NCI-H748 treated with DMSO at 0.1 percent for 48 hours (cell line): ENCODE data around the gene C2orf42.
"Not testable (repeated sequence)": the region's sequence is repeated elsewhere in the genome, so short reads cannot be mapped to it uniquely, and the experiment has no call there.

Experiments used
- DNase-seq: peaks from one replicate; lab custom pipeline; 2025; lab: John Stamatoyannopoulos, UW

Gene C2orf42

DNA sequence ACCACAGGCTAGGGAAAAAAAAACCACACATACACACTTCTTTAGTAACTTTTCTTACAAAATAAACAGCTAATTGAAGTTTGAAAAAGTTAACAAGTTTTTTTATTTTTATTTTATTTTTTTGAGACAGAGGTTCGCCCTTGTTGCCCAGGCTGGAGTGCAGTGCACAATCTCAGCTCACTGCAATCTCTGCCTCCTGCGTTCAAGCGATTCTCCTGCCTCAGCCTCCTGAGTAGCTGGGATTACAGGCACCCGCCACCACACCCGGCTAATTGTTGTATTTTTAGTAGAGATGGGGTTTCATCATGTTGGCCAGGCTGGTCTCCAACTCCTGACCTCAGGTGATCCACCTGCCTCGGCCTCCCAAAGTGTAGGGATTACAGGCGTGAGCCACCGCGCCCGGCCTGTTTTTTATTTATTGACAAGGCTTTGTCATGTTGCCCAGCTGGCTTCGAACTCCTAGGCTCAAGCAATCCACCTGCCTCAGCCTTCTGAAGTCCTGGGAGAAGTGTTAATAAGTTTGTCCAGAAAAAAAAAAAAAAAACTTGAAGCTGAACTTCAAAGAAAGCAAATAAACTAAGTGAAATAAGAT lies 21.1 kb downstream of the C2orf42 start:
- not testable (repeated sequence) for DNase-seq

DNA sequence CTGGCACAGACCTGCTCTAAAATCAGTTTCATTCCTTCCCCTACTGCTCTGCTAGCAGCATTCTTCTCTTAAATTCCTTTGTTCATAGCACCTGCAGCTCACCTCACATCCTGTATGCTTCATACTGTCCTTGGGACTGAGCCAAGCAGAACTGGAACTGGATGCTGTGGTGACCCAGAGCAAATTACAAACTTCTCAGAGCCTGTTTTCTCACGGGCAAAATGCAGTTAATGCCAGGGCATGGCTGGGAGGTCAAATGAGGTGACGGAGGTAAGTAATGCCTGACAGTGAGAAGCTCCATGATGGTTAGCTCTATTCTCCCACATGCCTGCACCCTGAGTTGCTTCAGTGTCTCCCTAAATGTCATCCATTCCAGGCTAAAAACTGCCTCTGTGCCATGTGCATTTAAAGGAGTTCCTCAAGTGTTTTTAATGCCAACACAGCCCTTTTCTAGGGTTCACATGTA lies 29.7 kb downstream of the C2orf42 start:
- DNase-seq, result no peak

DNA sequence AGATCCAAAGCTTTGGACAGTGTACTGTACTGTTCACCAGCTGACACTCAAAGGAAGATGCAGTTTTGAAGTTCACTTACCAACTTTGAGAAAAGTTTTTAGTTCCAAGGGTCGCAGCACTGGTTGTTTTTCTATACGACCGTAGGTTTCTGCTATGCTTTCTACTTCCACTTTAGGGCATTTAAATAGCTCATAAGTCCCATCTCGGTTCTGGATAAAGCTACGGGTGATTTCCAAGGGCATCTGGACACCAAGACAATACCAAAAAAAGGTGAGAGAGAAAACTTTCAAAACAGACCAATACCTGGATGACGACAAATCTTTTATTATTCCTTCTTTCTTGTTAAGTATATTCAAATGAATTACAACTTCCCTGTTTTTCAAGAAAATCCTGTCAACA lies 30.3 kb downstream of the C2orf42 start:
- DNase-seq, result no peak

DNA sequence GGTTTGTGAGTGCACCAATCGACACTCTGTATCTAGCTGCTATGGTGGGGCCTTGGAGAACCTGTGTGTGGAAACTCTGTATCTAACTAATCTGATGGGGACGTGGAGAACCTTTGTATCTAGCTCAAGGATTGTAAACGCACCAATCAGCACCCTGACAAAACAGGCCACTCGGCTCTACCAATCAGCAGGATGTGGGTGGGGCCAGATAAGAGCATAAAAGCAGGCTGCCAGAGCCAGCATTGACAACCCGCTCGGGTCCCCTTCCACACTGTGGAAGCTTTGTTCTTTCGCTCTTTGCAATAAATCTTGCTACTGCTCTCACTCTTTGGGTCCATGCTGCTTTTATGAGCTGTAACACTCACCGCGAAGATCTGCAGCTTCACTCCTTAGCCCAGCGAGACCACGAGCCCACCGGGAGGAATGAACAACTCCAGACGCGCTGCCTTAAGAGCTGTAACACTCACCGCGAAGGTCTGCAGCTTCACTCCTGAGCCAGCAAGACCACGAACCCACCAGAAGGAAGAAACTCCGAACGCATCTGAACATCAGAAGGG lies 41.6 kb downstream of the C2orf42 start:
- not testable (repeated sequence) for DNase-seq

DNA sequence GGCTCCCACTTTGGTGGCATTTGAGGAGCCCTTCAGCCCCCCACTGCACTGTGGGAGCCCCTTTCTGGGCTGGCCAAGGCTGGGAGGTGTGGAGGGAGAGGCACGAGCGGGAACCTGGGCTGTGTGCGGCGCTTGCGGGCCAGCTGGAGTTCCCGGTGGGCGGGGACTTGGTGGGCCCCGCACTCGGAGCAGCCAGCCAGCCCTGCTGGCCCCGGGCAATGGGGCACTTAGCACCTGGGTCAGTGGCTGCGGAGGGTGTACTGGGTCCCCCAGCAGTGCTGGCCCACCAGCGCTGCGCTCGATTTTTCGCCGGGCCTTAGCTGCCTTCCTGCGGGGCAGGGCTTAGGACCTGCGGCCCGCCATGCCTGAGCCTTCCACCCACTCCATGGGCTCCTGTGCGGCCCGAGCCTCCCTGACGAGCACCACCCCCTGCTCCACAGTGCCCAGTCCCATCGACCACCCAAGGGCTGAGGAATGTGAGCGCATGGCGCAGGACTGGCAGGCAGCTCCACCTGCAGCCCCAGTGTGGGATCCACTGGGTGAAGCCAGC lies 42.5 kb downstream of the C2orf42 start:
- DNase-seq, result not testable (repeated sequence)

DNA sequence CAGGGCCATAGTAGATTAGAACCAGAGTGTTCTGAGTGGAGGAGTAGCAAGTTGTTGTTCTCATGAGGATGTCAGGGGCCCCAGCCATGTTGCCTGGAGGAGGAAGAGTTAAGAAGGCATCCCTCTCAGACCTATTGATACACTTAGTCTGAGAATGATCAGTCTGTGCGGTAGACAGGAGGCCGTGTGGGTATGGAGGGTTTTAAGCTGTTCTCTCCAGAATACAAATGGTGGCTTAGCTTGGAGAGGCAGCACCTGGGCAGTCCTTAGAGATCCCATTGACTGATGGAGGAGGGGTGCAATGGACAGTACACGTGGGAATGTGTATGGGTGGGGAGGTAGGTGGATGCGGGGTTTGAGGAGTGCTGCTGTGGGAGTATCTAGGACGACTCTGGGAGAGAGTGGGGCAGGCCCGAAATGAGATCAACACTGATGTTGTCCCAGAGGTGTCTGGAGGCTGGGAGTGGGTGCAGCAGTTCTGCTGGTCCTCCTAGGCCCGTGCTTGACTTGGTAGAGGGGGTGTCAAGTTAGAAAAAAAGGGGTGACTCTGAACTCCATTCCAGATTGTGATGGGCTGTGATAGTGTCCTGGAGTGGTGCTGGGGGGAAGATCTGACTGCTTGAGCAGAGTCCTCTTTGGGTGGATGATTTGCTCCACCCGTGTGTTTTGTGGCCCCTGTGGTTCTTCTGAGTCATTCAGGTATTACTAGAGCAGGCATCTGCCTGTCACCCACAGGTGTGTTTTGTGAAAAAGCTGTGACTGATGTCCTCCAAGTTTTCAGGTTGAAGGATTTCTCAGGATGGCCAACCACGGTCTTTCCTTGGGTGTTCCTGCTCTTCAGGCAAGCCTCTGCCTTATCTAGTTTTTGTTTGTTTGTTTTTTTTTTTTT lies 44.7 kb downstream of the C2orf42 start:
- DNase-seq, result no peak

DNA sequence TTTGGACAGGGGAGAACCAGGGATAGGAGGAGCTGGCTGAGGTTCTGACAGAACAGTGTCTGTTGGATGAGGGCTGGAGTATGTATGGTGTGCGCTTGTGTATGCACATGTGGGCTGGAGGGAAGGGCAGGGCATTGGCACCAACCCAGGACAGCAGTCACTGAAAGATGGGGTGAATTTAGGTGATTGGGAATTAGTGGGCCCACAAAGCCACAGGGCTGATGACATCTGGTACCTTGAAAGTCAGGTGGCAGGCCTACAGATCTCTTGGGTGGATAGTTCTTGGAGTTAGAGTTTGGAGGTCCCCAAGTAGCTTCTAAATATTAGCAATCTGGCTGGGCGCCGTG lies 45.7 kb downstream of the C2orf42 start:
- DNase-seq, result no peak

DNA sequence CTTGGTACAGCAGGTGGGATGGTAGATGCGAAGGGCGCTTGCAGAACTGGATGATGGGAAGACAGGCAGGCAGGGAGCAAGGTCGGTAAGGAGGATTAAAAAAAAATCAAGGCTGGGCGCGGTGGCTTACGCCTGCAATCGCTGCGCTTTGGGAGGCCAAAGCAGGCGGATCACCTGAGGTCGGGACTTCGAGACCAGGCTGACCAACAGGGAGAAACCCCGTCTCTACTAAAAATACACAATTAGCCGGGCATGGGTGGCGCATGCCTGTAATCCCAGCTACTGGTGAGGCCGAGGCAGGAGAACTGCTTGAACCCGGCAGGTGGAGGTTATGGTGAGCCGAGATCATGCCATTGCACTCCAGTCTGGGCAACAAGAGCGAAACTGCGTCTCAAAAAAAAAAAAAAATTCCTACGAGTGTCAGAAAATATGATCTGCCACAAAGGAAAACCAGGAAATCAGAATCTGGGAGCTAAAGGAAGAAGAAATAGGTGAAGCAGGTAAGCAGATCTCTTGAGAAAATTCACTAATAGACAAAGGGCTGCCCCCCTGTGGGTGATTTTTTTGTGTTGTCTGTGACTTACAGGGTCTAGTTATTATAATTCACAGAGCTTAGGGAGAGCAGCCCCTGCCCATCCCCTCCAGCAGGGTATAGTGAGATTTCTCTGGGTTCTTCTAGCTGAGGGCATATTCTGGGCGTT lies 46.2 kb downstream of the C2orf42 start:
- no peak for DNase-seq

DNA sequence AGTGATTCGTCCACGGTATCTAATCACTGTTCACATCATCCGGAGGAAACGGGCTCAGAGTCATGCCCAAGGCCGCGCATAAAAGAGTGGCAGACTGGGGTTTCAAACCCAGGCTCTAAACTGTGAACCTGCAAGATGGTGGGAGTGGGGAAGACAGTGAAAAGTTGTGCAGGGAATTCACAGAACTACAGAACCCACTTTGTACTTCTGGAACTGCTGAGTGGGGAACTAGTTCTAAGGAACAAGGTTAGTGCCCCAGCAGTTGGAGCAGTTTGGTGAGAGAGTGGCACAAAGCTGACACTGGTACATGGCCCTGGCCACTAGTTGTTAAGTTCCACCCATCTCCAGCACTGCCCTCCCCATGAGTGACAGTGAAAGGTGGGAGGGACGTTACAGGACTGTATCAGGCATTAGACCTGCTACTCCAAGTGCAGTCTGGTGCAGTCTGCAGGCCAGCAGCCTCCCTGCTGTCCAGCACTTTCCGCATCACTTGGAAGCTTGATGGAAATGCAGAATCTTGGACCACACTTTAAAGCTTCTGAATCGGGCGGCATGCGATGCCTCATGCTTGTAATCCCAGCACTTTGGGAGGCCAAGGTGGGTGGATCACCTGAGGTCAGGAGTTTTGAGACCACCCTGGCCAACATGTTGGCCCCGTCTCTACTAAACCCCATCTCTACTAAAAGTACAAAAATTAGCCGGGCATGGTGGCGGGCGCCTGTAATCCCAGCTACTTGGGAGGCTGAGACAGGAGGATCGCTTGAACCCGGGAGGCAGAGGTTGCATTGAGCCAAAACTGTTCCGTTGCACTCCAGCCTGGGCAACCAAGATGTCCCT lies 47.3 kb downstream of the C2orf42 start:
- DNase-seq, result no peak

DNA sequence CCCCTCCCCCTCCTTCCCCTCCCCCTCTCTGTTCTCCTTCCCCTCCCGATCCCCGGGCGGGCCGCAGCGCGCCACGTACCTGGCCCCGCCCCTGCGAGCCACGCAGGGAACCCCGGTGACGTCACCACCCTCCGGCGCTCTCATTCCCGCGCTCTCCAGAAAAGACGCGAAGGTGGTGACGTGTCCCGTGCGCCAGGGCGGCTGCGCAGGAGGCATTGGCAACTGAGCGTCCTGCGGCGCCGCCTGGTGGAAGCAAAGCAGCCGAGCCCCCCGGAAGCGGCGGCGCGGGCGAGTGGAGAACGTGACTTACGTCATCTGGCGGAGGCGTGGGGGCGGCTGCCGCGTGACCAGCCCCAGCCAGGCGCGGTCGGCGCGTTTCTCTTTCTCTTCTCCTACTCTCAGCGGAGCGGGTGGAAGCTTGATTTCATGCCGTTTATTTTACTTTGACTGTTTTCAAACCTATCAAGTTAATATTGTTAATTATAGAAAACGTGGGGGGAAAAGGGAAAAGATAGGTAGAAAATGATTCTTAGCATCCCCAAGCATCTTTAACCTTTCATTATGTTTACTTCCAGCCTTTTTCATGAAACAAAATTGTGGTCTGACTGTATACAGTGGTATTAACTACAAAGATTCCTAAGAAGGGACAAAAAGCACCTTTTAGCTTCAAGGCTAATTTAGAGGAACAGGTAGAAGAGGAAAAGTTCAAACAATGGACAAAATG lies 48.1 kb downstream of the C2orf42 start:
- DNase-seq, result peak; percentile 85

DNA sequence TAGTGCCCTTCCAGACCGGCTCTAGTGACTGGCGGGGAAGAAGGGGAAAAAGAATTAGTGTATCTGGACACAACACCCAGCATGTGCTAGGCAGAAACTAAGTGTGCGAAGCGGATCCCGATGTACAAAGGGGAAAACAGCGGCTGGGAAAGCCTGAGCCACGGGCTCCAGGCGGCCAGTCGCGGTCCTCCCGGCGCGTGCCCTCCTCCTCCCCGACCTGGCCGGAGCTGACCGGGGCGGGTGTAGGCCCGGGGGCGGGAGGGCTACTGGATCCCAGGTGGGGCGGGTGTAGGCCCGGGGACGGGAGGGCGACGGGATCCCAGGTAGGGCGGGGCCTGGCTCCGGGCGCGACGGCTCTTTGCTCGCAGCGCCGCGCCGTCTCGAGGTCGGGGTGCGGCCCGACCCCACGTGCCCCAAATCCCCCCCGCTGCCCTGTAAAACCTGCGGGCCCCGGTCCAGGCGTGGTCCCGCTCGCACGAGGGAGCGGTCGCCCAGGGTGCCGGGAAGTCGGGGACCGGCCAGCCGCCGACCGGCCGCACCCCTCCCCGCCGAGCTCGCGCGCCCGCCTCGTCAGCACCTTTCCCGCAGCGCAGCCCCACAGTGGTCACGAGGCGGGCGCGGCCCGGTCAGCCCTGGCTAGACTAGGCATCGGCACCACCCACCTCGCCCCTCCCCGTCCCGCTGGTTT lies 48.8 kb downstream of the C2orf42 start:
- DNase-seq, result no peak

DNA sequence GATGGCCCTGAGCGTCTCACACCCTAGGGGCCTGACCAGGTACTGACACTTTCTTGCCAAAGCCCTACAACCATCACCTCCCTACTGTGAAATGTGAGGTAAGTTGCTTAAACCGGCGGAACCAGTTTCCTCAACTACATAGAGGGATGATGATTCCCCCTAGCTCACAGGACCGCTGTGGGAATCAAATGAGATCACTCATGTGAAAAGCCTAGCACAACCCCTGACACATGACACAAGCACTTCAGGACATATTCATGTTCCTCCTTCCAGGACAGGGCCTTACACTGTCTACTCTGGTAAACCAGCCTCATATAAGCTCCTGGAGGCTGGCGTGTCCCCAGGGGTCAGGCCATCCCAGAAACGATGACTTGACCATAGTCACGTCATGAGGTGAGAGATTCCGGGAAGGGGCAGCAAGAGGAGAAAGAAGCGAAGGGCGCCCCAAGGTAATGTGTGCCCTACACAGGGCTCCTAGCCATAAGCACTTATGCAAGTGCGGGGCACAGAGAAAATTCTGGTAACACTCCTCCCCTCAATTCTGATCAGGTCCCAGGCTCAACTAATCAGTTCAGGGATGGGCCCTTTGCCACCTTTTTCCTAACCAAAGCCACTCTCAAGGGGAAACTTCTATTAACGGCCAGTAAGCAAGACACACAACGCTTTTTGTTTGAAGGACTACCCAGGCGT lies 49.5 kb downstream of the C2orf42 start:
- peak; percentile 82 for DNase-seq

DNA sequence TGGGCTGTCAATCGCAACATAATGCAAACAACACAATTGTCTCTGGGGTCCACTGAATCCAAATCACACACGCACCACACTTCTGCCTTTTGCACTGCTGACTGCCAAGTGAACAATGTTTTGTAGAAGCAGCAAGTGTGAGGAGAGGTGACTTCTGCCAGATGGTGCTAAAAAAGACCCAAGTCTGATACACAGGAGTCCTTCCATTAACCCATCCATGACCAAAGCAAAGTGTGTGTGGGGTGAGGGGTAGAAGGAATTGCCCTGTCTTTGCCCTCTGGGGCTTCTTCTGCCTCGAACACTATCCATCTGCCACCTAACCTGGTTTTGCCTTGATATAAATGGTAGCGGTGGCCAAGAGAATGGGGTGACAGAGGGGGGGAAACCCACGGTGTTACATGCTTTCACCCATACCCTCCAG lies 50.0 kb downstream of the C2orf42 start:
- DNase-seq, result no peak

DNA sequence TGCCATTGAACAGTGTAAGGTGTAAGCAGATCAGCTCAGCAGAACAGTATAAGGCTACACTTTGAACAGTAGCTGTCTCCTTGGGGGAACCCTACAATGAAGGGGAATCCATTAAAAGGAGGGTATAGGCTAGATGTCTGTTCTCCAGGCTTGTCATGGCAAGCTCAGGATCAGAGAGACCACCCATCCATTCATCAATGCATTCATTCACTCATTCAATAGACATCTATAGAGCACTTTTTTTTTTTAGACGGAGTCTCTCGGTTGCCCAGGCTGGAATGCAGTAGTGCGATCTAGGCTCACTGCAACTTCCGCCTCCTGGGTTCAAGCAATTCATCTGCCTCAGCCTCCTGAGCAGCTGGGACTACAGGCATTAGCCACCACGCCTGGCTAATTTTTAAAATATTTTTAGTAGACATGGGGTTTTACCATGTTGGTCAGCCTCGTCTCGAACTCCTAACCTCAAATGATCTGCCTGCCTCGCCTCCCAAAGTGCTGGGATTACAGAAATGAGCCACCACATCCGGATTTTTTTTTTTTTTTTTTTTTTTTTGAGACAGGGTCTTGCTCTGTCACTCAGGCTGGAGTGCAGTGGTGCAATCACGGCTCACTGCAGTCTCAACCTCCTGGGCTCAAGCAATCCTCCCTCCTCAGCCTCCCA lies 56.4 kb downstream of the C2orf42 start:
- not testable (repeated sequence) for DNase-seq

DNA sequence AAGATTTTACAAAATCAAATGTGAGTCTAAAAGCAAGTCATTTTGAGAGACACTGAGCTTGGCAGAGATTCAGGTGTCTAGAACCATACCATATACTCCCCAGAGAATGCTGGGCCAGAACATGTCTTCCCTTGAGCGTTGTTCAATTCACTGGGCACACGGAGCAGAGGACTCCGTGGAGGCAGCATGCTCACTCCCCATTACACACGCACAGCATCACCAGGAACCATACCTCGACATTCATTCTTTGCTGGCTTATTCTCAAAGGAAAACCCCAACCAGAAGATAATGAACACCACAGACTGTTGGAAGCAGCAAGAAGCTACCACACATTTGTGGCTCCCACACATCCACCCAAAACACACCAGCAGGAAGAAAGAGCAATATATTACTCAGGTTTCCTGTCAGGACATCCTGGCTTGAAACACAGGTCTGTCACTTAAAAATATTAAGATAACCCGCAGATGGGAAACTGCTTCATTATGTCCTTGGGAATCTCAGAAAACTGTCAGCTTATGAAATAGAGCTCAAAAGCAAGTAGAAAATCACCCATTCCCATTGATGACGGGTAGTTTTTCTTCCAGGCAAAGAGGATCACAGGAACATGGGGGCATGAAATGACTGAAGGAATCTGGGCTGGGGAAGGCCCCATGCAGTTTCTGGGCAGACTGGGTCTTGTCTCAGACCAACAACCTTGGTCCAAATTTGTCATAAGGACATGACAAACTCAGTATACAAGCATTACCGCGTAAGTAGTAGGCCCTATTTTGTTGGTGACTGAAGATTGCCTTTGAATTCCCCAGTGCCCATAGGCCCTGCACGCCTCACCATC lies 57.1 kb downstream of the C2orf42 start:
- no peak for DNase-seq

DNA sequence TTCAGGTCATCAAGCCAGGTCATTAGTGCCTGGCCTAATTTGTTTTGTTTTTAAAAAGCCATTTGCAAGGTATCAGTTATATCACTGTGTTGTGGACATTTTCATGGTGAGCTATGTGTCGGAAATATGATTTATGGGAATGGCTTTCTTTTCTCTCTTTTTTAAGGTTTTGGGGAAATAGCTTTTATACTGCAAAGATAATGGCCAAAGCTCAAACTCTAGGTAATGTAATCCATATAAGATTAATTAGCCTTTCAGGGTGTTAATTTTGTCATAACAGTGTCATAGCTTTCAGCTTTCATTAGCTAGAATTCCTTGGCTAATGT lies 57.7 kb downstream of the C2orf42 start:
- no peak for DNase-seq

DNA sequence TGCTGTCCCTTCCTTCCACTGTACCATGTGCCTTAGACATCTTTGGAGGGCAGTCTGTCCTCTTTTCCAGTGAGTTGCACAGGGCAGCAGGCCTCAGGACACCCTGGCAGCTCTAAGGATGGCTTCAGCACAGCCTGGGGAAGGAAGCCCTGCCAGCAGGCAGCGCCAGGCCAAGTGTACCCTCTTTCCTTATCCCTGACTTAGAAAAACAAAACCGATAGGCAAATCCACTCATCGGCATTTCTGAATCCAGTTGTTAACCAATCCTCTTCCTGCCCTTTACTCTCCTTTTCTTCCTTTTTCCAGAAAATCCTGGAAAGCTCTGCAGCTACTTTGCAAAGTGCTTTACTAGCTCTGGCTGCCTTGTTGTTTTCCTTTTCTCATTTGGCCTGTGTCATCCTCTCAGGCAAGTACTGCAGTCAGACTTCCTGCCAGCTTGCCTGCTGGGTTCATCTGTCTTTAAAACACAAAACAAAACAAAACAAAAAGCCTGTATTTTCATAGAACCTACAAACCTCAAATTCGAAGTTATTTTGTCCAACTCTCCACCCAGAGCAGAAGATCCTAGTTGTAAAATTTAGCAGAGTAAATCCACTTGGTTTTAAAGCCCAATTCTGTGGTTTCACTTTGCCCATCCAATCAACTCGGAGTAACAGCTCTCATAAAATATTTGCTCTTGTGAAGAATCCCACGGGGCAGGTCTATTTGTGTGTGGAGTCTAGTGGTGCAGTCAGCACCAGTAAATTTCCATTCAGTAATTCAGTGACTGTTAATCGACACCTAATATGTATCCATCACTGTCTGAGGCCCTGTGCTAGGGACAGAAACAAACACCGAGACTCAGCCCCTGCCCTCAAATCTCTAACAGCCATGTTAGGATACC lies 58.3 kb downstream of the C2orf42 start:
- peak; percentile 63 for DNase-seq
